Measurements from ENCODE around the gene CRHR1.

CRHR1 gene

DNA sequence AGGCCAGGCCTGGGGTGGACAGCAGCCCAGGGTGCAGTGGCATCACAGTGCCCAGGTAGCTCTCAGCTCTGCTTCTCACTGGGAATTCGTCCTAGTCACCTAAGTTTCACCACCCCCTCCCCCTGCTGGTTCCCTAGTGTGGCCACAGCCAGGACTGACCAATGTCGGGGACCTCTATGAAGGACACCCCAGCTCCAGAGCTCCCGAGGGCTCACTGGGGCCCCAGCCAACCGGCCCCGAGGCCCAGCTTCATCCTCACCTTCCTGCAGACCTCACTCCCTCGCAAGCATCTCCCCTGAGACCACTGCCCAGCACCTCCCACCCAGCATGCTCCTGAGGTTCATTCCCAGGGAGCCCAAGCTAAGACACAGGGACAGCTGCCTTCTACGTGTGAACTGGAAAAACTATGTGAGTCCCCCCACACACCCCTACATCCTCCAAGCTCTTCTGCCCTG, 65.4 kb downstream of the CRHR1 start:
- H3K79me2 ChIP-seq, result no peaks in the 10 kb centered on the region
- no peak overlapping the region for H2AFZ ChIP-seq
- H3K9me3 ChIP-seq (ENCODE audit: control insufficient read depth, low read length), result no peaks in the 10 kb centered on the region
- TF ChIP-seq, protein P1, sequence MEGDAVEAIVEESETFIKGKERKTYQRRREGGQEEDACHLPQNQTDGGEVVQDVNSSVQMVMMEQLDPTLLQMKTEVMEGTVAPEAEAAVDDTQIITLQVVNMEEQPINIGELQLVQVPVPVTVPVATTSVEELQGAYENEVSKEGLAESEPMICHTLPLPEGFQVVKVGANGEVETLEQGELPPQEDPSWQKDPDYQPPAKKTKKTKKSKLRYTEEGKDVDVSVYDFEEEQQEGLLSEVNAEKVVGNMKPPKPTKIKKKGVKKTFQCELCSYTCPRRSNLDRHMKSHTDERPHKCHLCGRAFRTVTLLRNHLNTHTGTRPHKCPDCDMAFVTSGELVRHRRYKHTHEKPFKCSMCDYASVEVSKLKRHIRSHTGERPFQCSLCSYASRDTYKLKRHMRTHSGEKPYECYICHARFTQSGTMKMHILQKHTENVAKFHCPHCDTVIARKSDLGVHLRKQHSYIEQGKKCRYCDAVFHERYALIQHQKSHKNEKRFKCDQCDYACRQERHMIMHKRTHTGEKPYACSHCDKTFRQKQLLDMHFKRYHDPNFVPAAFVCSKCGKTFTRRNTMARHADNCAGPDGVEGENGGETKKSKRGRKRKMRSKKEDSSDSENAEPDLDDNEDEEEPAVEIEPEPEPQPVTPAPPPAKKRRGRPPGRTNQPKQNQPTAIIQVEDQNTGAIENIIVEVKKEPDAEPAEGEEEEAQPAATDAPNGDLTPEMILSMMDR (IDR thresholded peaks at IDR 0.05), result no peak
- no peak overlapping the region for H3K4me3 ChIP-seq (ENCODE audit: low read depth, low read length)
- no peaks in the 10 kb centered on the region for H3K27me3 ChIP-seq (ENCODE audit: control insufficient read depth, insufficient read depth, low read length)
- H3K27ac ChIP-seq, result no peak overlapping the region
- H3K36me3 ChIP-seq (ENCODE audit: control insufficient read depth, insufficient read depth, low read length), result no peaks in the 10 kb centered on the region
- no peak overlapping the region for H3K9ac ChIP-seq
- H3K4me2 ChIP-seq (ENCODE audit: low read length), result no peak overlapping the region
- no peaks in the 10 kb centered on the region for H3K4me1 ChIP-seq

DNA sequence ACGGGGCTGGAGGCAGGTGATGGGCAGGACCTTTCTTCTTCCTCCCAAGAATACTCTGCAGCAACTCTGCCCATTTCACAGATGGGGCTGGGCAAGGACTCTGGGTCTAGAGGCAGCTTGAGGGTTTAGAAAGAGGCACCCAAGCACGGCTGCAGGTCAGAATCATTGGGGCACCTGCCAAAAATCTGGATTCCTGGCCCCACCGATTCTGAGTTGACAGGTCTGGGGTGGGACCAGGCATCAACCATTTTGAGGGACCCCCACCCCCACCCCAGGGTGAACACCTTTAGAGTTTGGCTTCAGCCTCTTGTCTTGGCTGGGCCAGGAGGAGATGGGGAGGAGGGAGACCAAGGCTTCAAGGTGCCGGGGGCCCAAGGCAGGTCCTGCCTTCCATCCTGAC, 65.9 kb downstream of the CRHR1 start:
- Histone ChIP-seq H3K27ac (no peak overlapping the region), H3K27me3 (ENCODE audit: control insufficient read depth, insufficient read depth, low read length) (no peaks in the 10 kb centered on the region), H3K4me1 (no peaks in the 10 kb centered on the region), H3K9ac (no peak overlapping the region), H3K36me3 (ENCODE audit: control insufficient read depth, insufficient read depth, low read length) (no peaks in the 10 kb centered on the region), H3K79me2 (no peaks in the 10 kb centered on the region), H2AFZ (no peak overlapping the region), H3K4me3 (ENCODE audit: low read depth, low read length) (no peak overlapping the region), H3K9me3 (ENCODE audit: control insufficient read depth, low read length) (no peaks in the 10 kb centered on the region), H3K4me2 (ENCODE audit: low read length) (no peak overlapping the region)
- TF ChIP-seq, protein P1 (IDR thresholded peaks at IDR 0.05), result no peak

DNA sequence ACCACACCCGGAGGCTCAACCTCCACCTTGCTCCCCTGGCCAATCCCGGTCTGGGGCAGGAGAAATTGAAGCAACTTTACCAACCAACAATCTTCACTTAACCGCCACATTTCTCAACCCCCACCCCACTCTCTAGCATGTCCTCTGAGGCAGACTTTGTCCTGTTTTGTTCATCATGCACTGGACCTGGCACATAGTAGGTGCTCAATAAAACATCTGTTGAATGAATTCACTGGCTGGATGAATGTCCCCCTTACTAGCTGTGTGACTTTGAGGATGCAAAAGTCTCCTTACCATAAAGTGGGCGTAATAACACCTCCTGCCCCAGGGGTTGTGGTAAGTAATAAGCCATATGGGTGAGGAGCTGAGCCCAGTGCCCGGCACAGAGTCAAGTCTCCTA, 66.3 kb downstream of the CRHR1 start:
- Histone ChIP-seq H3K9ac (no peak overlapping the region), H3K27ac (no peak overlapping the region), H3K27me3 (ENCODE audit: control insufficient read depth, insufficient read depth, low read length) (no peaks in the 10 kb centered on the region), H3K9me3 (ENCODE audit: control insufficient read depth, low read length) (no peaks in the 10 kb centered on the region), H3K4me1 (no peaks in the 10 kb centered on the region), H2AFZ (no peak overlapping the region), H3K36me3 (ENCODE audit: control insufficient read depth, insufficient read depth, low read length) (no peaks in the 10 kb centered on the region), H3K79me2 (no peaks in the 10 kb centered on the region), H3K4me2 (ENCODE audit: low read length) (no peak overlapping the region), H3K4me3 (ENCODE audit: low read depth, low read length) (no peak overlapping the region)
- TF ChIP-seq, protein P1 (IDR thresholded peaks at IDR 0.05), result no peak

DNA sequence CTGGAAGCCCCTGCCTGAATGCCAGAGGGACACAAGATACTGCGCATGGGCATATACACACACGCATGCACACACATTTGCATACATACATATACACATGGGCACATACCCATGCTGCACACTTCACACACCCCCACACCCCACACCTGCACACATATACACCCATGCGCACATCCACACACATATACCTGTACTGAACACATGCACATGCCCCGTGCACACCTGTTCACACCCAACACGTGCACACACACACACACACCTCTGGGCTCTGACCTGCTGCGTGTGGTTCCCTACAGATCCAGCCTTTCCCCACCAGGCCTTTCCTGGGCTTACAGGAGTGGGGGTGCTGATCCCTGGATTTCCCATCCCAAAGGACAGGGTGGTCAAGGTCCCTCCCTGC, 66.9 kb downstream of the CRHR1 start:
- Histone ChIP-seq H3K4me2 (ENCODE audit: low read length) (no peak overlapping the region), H3K4me3 (ENCODE audit: low read depth, low read length) (no peak overlapping the region), H3K9me3 (ENCODE audit: control insufficient read depth, low read length) (no peaks in the 10 kb centered on the region), H2AFZ (no peak overlapping the region), H3K9ac (no peak overlapping the region), H3K36me3 (ENCODE audit: control insufficient read depth, insufficient read depth, low read length) (no peaks in the 10 kb centered on the region), H3K79me2 (no peaks in the 10 kb centered on the region), H3K4me1 (no peaks in the 10 kb centered on the region), H3K27me3 (ENCODE audit: control insufficient read depth, insufficient read depth, low read length) (no peaks in the 10 kb centered on the region), H3K27ac (no peak overlapping the region)
- TF ChIP-seq, protein P1 (IDR thresholded peaks at IDR 0.05), result no peak

DNA sequence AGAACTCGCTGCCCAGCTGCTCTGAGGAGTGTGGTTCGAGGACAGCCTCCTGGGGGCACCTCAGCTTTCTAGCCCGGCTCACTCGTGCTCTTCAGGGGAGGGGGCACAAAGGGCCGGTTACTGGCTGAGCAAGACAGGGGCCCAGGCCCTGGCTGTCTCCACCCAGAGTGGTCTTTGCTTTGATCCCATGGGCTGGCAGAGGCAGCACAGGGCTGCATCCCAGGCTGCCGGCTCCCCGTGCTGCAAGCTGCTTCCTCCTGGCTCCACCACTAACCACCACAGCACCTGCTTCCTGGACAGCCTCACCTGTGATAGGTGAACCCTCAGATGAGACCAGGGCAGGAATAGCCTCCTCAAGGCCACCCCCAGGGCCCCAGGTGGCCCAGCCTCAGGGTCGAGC, 67.3 kb downstream of the CRHR1 start:
- no peaks in the 10 kb centered on the region for H3K9me3 ChIP-seq (ENCODE audit: control insufficient read depth, low read length)
- H3K79me2 ChIP-seq, result no peaks in the 10 kb centered on the region
- no peak overlapping the region for H3K4me3 ChIP-seq (ENCODE audit: low read depth, low read length)
- no peaks in the 10 kb centered on the region for H3K4me1 ChIP-seq
- no peaks in the 10 kb centered on the region for H3K36me3 ChIP-seq (ENCODE audit: control insufficient read depth, insufficient read depth, low read length)
- H2AFZ ChIP-seq, result no peak overlapping the region
- H3K4me2 ChIP-seq (ENCODE audit: low read length), result no peak overlapping the region
- H3K27me3 ChIP-seq (ENCODE audit: control insufficient read depth, insufficient read depth, low read length), result no peaks in the 10 kb centered on the region
- no peak overlapping the region for H3K9ac ChIP-seq
- TF ChIP-seq, protein P1 (IDR thresholded peaks at IDR 0.05), result no peak
- no peak overlapping the region for H3K27ac ChIP-seq
